Measurements from ENCODE around the gene MIX23. TPM values are rescaled to one million over a fixed set of nuclear protein-coding genes. Genes with fewer than 3 reads are reported as not detected.

The MIX23 gene
- total RNA-seq, 1 donor from 2014 or later = 25.9 TPM

DNA sequence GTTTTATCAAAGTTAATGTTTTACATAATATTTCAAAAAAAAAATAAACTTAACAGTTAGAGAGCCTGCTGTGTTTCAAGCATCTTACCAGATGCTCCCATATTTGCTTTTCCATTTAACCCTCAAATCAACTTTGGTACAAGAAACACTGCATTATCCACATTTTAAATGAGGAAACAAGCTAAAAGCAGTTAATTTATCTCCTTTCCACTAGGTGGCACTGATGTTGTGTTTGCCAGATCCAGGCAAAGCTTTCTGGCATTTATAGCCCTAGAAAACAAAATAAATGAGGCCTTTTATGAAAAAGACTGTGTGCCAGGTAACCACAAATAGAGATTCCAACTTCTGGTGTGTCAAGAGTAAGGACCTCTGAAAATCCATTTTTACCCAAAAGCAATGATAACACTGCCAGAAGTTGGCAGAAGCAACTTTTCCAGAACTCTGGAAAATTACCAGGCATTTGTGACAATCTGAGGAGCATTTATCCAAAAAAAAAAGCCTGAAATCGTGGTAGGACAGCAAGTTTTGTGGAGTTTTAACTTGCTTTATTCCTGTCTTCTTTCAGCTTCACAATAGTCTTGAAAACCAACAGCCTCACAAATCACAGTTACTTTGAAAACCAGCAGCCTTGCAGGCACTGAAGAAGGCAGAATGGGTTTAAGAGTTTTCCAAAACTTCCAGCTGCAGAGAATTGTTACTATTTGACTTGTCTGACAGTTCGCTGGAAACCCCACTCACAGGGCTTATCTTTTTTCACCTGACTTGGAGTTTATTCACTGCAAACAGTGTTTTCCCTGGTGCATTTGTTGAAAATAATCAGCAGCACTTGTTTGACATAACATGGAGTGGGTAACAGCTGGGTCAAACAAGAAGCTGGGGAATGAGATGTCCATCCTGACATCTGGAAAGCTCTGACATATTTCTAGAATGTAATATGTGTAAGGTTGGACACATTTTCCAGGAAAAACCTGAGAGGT lies 10.1 kb upstream of the MIX23 start:
- peak; percentile 48 to 62 for DNase-seq (ENCODE audit: low read depth in 2 of 2)

DNA sequence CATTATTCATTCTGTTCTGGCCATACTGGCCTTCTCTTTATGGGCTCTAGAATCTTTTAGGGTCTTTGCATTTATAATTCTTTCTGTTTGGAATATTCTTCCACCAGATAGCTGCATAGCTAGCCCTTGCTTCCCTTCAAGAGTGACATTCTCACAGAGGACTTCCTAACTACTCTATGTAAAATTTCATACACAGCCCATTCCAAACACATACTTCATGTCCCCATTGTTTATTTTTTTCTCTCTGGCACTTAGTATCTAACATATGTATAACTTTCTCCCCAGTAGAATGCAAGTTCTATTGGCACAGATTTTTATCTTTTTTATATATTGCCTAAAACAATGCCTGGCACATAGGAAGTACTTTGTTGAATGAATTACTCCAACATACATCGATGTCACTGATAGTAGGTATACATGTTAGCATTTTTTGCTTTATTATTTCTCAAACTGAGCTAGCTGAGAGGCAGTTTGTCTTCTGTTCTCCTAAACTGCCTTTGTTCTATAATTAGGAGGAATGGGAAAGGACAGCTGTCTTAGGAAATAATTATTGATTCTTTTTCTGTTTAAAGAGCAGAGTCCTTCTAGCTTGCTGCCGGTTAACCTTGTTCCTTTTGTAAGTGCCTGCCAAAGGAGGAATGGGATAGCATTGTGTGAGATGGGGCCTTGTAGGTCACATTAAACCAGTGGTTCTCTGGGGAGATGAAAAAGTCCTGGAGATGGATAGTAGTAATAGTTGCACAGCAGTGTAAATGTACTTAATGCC lies 8.8 kb upstream of the MIX23 start:
- no peak for DNase-seq (ENCODE audit: low read depth in 2 of 2)

DNA sequence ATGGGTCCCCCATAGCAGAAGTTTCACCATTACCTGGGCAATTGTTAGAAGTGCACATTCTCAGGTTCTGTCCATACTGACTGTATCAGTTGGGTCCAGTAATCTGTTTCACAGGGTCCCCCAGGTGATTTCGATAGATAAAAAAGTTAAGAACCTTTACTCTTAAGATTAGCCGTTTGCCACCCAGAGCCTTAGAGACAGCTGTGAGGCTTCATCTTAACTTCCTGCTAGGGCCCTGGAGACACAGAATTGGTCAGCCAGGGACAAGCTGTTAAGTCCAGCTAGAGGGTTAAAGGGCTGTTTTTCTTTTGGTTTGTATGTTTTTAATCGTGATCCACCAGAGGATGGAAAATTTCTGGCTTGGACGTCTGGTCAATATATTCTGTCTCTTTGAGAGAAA lies 7.6 kb upstream of the MIX23 start:
- DNase-seq (ENCODE audit: low read depth in 2 of 2) = no peak

DNA sequence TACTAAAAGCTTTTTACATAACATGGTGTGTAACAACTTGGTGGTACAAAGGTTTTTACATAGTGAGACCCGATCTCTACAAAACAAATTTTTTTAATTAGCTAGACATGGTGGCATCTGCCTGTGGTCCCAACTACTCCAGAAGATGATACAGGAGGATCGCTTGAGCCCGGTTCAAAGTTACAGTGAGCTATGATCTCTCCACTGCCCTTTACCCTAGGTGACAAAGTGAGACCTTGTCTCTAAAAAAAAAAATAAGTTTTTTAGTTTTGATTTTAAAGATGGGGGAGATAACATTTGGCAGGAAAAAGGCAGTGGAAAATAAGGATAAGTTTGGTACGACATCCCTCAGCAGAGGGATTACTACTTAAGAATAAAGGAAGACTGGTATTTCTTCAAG lies 6.9 kb upstream of the MIX23 start:
- no peak for DNase-seq (ENCODE audit: low read depth in 2 of 2)

DNA sequence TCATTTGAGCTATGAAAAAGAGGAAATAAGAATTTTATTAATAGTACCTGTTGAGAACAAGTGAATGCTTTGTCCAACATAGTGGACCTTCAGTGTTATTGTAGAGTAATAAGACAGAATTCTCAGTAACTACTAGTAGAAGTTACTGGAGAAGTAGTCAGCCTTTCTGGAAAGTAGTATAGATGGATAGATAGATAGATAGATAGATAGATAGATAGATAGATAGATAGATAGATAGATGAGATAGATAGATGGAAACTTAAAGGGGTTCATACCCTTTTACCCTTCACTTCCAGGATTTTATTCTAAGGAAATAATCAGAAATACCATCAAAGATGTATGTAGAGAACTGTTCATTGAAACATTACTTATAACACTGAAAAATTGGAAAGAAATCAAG lies 6.2 kb upstream of the MIX23 start:
- DNase-seq (ENCODE audit: low read depth in 2 of 2) = no peak

DNA sequence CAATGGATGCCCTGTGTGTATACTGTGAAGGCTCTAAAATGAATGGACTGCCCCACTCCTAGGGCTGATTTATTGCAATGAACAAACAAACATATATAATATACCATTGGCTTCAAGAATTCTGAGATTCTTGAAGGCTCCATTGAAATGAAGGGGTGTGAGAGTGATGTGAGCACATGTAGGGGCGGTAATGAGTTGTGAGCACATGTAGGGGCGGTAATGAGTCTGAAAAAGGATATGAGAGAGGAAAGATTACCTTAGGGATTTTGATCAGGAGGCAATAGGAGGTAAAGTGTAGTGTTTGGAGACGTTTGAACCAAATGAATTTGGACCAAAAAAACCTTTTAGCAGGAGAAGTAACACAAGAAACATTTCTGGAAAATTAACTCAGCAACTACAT lies 4.7 kb upstream of the MIX23 start:
- DNase-seq (ENCODE audit: low read depth in 2 of 2) = no peak

DNA sequence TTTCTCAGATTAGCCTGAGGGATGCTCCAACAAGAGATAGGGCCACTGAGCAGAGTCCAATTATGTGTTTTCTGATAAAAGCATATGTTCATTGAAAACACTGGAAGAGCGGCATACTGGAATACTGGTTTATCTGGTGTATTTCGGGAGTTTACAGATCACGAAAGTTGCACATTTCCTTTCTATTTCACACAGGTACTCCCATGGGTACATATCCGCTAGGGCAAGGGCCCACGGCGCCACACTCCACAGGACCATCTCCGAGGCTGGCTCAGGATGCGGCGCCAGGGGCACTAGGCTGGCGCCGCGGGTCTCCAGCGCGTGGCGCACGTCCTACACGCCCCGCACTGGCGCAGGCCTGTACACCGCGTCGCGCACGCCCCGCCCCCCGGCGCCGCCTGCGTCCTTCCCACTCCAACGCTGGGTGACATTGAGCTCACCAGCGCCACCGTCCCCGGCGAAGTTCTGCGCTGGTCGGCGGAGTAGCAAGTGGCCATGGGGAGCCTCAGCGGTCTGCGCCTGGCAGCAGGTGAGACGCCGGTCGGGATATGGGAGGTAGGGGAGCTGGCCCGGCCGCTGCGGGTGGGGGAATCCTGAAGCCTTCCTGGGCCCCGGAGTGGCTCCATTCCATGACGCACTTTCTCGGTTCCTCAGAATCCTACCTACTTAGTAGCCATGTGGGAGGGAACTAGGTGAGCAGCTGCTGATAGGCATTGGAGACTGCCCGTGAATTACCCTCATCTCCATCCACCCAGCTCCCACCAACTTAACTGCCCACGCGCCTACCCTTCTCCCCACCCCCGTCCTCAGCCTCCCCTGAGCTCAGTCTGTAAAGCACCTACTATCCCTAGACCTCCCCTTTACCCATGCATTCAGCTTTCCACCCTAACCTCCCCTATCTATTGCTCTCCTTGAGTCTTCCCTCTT lies 1.0 kb upstream of the MIX23 start, which contains the start of gene FAM162A:
Gene FAM162A, plus strand, starts transcription at position 412 of the 927 bp plus-strand sequence. Its CDS starts 84 bp downstream, at position 496.
- DNase-seq (ENCODE audit: low read depth in 2 of 2) = peak; percentile 79 to 95

DNA sequence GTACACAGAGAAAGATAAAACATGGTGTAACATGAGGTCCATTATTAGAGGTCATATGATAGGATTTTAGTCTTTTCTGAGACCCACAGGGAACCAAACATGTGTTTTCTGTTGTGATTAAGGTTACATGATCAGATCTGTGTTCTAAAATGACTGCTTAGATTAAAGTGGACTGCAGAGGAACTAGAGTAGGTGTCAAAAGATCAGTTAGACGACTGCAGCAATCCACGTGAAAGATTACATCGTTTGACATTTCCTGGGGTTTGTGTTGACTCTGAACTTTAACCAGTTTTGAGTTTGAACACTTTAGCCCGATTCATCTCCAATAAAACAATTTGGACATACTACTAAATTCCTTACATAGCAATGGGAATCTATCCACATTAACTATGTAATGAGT lies 5.1 kb downstream of the MIX23 start:
- DNase-seq (ENCODE audit: low read depth in 2 of 2) = no peak

DNA sequence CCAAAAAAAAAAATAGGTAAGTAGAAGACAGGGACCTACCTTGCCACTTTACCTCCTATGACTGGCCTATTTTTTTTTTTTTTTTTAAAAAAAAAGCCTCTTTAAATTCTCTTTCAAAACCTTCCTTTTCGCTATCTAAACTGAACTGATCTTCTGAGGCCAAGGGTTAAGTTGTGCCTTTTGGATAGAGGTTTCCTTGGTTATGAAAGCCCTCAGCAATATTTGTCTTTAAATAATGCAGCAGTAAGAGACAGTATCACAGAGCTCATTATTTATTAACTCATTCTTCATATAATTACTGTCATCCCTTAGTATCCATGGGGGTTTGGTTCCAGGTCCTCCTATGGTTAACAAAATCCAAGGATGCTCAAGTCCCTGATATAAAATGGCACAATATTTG lies 9.0 kb downstream of the MIX23 start:
- no peak for DNase-seq (ENCODE audit: low read depth in 2 of 2)

DNA sequence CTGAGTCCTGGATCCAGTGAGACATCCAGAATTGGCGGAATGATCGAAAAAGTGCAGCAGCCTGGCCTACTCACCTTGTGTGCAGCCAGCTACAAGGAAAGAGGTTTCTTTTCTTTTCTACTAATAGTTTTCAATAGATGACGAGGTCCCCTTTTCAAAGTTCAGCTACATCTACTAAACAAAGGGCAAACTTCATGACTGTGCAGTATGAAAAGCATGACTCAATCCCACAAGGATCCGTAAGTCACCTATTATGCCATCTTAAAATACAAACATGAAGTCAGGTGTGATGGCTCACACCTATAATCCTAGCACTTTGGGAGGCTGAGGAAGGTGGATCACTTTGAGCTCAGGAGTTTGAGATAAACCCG lies 16.7 kb downstream of the MIX23 start:
- no peak for DNase-seq (ENCODE audit: low read depth in 2 of 2)

DNA sequence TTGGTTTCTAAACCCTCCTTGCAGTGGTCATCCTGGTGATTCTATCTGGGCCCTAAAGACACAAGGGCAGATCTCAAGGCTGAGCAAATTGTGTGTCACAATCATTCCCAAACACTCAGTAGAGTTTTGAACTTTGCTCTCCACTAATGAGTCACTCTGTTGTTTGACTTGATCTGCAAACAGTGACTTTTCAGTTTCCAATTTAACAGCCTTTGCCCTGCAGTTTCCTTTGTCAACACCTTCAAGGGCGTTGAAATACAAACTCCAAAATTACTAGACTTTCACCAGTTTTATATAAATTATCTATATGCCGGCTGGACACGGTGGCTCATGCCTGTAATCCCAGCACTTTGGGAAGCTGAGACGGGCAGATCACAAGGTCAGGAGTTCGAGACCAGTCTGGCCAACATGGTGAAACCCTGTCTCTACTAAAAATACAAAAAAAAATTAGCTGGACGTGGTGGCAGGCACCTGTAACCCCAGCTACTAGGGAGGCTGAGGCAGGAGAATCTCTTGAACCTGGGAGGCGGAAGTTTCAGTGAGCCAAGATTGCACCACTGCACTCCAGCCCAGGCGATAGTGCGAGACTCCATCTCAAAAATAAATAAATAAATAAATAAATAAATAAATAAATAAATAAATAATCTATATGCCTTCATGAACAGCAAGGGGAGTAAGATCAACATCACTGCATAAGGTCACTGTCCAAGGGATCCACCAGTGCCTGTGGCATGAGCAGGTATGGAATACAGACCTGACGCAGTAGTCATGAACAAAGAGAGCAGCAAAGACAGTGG lies 17.3 kb downstream of the MIX23 start:
- peak in 1 of 2 donors; percentile 30 for DNase-seq (ENCODE audit: low read depth in 2 of 2)

DNA sequence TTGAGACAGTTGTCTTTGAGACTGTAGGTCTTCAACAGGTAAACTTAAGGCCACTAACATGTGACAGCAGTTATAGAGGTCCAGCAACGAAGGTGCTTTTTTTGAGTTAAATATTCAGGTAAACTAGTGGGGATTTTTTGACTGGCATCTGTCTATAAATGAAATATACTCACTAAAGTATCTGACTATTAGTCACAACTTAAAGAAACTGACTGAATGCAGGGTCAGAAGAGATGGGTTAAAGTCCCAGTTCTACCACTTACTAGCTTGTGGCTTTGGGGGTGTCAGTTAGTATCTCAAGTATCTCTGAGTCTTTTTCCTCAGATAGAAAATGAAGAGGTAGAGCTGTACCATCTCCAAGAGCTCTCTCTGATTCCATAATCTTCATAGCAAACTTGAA lies 18.0 kb downstream of the MIX23 start:
- no peak for DNase-seq (ENCODE audit: low read depth in 2 of 2)

DNA sequence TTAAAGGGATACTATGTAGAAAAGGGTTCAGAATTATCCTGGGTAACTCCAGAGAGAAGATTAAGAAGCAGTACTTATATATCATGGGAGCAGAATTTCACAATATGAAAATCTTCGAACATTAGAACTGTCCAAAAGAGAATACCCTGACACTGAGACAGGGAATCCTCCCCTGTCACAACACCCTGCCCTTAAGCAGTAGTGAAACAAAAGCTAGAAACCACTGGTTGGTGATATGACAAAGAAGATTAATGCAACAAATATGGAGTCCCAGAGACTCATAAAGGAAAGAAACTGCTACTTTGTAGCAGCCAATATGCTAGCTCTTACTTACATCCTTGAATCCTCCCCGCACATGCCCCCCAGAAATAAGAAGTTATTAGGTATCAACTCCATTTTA lies 18.5 kb downstream of the MIX23 start:
- no peak for DNase-seq (ENCODE audit: low read depth in 2 of 2)

DNA sequence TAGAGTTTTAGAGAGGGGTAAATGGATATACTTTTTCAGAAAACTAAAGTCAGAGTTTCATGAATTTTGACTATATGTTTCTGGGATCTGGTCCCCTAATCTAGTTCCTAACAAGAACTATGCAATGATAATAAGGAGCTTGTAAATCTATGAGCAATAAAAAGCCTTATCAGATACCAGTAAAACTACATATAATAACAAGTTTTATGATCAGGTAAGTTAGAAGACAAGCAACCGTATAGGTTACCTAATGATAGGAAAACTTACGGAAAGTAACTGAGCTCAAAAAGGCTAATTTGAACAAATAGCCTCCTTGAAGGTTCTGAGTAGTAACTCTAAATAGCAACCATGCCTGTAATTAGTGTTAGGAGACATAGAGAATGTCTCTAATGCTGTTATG lies 21.0 kb downstream of the MIX23 start:
- no peak for DNase-seq (ENCODE audit: low read depth in 2 of 2)

DNA sequence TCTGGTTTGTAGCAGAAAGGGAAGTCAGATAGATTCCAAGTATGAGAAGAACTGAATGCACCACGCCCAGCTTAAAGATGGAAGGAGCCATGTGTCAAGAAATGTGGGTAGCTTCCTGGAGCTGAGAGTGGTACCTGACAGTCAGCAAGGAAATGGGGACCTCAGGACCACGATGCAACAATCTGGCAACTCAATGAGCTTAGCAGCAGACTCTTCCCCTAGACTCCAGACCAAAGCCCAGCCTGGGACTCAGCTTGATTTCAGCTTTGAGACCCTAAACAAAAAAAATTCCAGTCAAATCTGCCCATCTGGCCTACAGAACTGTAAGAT lies 24.4 kb downstream of the MIX23 start:
- no peak for DNase-seq (ENCODE audit: low read depth in 2 of 2)

DNA sequence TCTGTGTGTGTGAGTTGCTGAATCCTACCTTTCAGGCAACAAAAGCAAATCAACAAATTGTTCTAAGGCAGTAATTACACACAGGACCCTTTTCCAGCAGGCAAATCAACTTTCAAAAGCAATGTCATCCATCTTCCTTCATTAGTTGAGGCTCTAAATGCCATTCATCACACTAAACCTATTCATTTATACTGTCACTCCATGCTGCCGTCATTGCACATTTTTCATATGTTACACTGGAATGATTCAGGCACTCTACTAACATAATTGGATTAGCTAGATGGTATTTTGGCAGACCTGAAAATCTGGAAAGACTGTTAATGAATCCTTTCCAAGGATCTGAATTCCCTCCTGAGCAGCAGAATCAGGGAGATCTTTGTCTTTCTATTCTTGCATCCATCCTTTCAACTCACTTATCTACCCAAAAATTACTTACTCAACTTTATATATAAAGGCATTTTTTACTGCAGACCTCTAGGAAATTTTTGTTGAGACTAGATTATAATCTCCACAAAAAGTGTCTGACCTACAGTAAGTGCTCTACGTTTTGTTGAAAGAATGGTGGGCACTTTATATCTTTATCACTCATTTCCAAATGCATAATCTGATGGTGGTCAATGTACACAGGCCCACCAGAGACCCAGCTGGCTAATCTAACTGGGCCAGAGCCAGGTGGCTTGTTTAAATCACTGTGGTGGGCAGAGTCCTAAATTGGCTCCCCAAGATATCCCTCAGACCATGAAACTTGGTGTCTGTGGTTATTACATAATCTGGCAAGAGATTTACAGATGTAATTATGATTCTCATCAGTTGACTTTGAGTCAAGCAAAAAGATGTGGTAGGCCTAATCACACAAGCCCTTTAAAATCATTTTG lies 25.0 kb downstream of the MIX23 start:
- no peak for DNase-seq (ENCODE audit: low read depth in 2 of 2)

DNA sequence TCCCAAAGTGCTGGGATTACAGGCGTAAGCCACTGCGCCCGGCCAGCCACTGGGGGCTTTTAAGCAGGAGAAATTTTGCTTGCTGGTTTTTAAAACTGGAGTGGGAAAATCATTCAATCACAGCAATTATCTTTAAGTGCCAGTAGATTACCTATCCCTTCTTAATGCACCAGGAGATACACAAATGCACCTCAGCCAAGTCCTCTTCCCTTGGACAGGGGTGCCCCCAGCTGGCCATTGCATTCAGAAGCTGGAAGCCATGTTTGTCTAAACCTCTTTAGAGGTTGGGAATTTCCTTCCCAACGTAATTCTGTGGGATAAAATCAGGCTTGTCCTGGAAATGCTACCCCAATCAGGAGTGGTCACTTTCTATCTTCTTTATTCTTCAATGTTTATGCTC lies 26.6 kb downstream of the MIX23 start:
- DNase-seq (ENCODE audit: low read depth in 2 of 2) = peak in 1 of 2 donors; percentile 21

DNA sequence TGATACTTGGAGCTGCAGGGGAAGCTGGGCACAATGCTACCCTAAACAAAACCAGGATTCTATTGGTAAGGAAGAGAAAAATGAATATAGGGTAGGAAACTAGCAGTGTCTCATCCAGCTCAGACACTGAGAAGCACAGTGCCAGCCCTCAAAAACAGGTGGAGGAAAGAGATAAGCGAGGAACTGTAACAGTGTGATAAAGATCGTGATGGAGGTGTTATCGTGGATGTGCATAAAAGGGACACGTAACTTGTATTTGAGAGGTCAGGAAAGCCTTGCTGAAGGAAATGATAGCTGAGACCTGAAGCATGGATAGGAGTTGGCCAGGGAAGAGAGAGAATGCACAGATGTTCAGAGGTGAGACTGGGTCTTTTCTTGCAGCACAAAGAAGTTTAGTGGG lies 27.4 kb downstream of the MIX23 start:
- no peak for DNase-seq (ENCODE audit: low read depth in 2 of 2)

DNA sequence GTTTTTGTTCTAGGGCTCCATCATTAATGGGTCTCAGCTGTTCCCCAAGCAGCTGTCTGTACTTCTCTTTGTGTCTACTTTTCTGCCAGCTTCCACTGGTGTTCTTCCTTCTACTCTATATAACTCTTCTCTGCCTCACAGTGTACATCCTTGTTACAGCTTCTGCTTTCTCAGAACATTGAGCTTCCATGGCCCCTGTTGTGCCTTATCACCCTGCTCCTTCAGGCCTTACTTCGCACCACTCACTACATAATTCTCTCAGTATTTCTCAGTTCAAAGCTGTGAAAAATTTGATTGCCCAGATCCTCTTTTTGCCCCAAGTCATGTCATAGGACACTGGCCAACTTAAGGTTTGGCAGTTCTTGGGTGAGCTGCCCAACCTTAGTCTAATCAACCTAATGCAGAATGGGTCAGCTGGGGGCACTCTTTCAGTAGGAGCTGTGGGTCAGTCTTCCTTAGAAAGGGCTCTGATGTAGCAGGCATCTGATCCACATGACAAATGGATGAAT lies 29.1 kb downstream of the MIX23 start:
- no peak for DNase-seq (ENCODE audit: low read depth in 2 of 2)

DNA sequence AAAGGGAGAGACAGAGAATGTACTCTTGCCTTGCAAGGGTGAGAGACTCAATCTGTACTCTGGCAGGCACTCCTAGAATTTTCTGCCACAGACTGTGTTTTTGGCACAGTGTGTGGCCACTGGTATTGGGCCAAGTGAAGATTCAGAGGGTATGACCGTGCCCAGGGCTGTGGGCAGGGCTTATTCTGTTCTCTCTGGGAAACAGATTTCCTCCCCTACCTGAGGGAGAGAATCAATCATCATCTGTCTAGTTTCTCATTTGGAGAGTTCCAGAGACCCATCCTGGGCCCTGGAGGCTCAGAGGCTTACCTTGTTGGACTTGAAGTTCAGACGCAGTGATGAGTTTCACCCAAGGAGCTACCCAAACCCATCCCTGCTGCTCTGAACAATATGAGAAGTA lies 29.8 kb downstream of the MIX23 start:
- DNase-seq (ENCODE audit: low read depth in 2 of 2) = no peak
